SK-N-MC (cell line): ENCODE results near the gene CORIN.
"Not testable (repeated sequence)": the region's sequence is repeated elsewhere in the genome, so short reads cannot be mapped to it uniquely, and the experiment has no call there.

ENCODE experiments used
- DNase-seq: peaks from one replicate; pipeline ENCODE4 v3.0.0-alpha.2; 2011; ENCODE audit warnings: low read depth, low spot score
- H3K27ac ChIP-seq: fragments of 200-600 bp; sonication (generic); 2 replicates; pipeline ENCODE4 v1.5.1; 2016; ENCODE audit warnings: mixed run types
- H3K36me3 ChIP-seq: fragments of 200-600 bp; sonication (generic); 2 replicates; pipeline ENCODE4 v1.6.1; 2017; ENCODE audit warnings: antibody characterized with exemption, low read length, mixed read lengths; ENCODE audit not compliant: insufficient read depth
- H3K4me3 ChIP-seq: fragments of 200-600 bp; sonication (generic); 2 replicates; pipeline ENCODE4 v1.5.1; 2016
- H3K9ac ChIP-seq: fragments of 200-600 bp; sonication (generic); 2 replicates; pipeline ENCODE4 v1.8.0; 2017; ENCODE audit warnings: mixed run types, mixed read lengths; ENCODE audit not compliant: insufficient read length
- H3K9me3 ChIP-seq: fragments of 200-600 bp; sonication (generic); 2 replicates; pipeline ENCODE4 v1.6.1; 2017; ENCODE audit warnings: low read depth, mild to moderate bottlenecking, antibody characterized with exemption, low read length, moderate library complexity, mixed read lengths
- EZH2 ChIP-seq: fragments of 200-600 bp; sonication (generic); IDR thresholded peaks from one replicate; pipeline ENCODE4 v1.6.1; 2017; ENCODE audit warnings: antibody characterized with exemption
- FOXP2 ChIP-seq: optimal IDR thresholded peaks from 2 replicates; pipeline ENCODE3; 2011; ENCODE audit warnings: mild to moderate bottlenecking, moderate library complexity; ENCODE audit not compliant: insufficient read depth; ENCODE audit errors: extremely low read length, control extremely low read depth
- POLR2AphosphoS5 ChIP-seq: IDR thresholded peaks from 2 replicates; pipeline ENCODE4 v1.6.1; 2012; ENCODE audit warnings: mild to moderate bottlenecking, low read depth, low read length, borderline replicate concordance

Gene CORIN

GRCh38 chr4:47774079-47774478 is 63.8 kb downstream of the CORIN start:
- TF ChIP-seq POLR2AphosphoS5 (no peak), FOXP2 (no peak), EZH2 (no peak)

GRCh38 chr4:47771020-47771419 is 66.8 kb downstream of the CORIN start:
- Histone ChIP-seq H3K4me3 (no peak overlapping the region), H3K27ac (no peak overlapping the region), H3K9me3 (no peaks in the 10 kb centered on the region), H3K36me3 (no peaks in the 10 kb centered on the region), H3K9ac (no peak overlapping the region)
- TF ChIP-seq POLR2AphosphoS5, result no peak
- no peak for TF ChIP-seq FOXP2
- TF ChIP-seq EZH2, result no peak
- DNase-seq, result no peak

More at GRCh38 chr4:47774079-47774478, 63.8 kb downstream of the CORIN start:
- H3K9ac ChIP-seq, result no peak overlapping the region
- H3K36me3 ChIP-seq, result no peaks in the 10 kb centered on the region
- no peak overlapping the region for H3K27ac ChIP-seq
- no peak overlapping the region for H3K4me3 ChIP-seq
- no peak for DNase-seq
- no peaks in the 10 kb centered on the region for H3K9me3 ChIP-seq

- H3K27ac ChIP-seq, H3K36me3 ChIP-seq, H3K4me3 ChIP-seq, DNase-seq, H3K9me3 ChIP-seq, H3K9ac ChIP-seq: not testable (repeated sequence)
Measured at GRCh38 chr4:47767956-47768355, 69.9 kb downstream of the CORIN start.

DNA sequence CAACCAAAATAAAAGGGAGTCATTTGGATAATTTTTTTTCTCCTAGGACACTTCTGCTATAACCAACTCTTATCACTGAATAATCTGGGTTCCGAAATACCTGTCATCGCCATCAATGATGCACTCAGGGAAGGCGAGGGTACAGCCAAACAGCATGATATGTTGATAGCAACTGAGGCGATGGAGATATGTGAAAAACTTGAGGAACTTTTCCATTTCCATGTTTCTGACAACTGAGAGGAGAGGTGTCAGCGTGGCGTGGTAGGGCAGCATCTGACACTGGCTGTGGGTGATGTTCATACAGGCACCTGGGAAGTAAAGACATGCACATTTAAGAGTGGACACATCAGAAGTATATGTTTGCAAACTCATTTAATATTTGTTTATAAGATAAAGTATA is 74.6 kb downstream of the CORIN start:
- Histone ChIP-seq H3K4me3 (no peak overlapping the region), H3K36me3 (no peaks in the 10 kb centered on the region), H3K9me3 (no peaks in the 10 kb centered on the region), H3K9ac (no peak overlapping the region), H3K27ac (no peak overlapping the region)
- TF ChIP-seq EZH2, result no peak
- no peak for TF ChIP-seq FOXP2
- TF ChIP-seq POLR2AphosphoS5, result no peak
- no peak for DNase-seq

- H3K27ac ChIP-seq, result no peak overlapping the region
- TF ChIP-seq EZH2 (no peak), POLR2AphosphoS5 (no peak), FOXP2 (no peak)
Measured at GRCh38 chr4:47762376-47763266, 75.2 kb downstream of the CORIN start.

DNA sequence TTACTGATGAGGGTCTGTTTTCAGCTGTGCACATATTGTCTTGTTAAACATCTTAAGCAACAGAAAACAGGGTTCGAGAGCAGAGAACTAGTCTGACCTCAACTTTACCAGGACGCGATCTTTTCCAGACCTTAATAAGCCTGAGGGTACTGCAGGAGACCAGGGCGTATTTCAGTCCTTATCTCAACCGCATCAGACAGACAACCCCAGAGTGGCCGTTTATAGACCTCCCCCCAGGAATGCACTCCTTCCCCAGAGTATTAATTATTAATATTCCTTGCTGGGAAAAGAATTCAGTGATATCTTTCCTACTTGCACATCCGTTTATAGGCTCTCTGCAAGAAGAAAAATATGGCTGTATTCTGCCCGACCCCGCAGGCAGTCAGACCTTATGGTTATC is 84.6 kb downstream of the CORIN start:
- DNase-seq, H3K36me3 ChIP-seq, H3K27ac ChIP-seq, H3K9me3 ChIP-seq, H3K4me3 ChIP-seq, H3K9ac ChIP-seq: not testable (repeated sequence)

More at GRCh38 chr4:47762376-47763266, 75.2 kb downstream of the CORIN start:
- DNase-seq, result no peak
- Histone ChIP-seq H3K36me3 (no peaks in the 10 kb centered on the region), H3K9ac (no peak overlapping the region), H3K9me3 (no peaks in the 10 kb centered on the region), H3K4me3 (no peak overlapping the region)

DNA sequence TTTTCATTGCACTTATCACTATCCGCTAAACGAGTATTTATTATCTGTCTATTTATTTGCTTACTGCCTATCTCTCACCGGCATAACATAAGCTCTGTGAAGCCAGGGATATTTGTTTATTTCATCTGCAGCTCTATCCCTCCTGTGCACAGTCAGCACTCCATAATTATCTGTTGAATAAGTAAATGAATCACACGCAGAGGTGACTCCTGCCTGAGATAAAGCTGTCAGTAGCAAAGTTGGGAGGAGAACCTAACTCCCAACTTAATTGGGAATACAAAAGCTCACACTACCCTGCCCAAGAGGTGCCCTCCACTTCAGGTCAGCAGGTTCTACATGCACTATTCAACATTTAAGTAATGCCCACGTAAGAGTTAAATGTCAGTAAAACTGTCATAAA is 85.7 kb downstream of the CORIN start:
- no peak for TF ChIP-seq EZH2
- no peak for TF ChIP-seq POLR2AphosphoS5
- TF ChIP-seq FOXP2, result no peak

GRCh38 chr4:47750788-47751187 is 87.1 kb downstream of the CORIN start:
- DNase-seq, result no peak
- H3K4me3 ChIP-seq, result no peak overlapping the region
- H3K36me3 ChIP-seq, result no peaks in the 10 kb centered on the region
- no peak overlapping the region for H3K27ac ChIP-seq
- TF ChIP-seq EZH2, result no peak
- TF ChIP-seq FOXP2, result no peak
- no peak for TF ChIP-seq POLR2AphosphoS5
- H3K9me3 ChIP-seq, result no peaks in the 10 kb centered on the region
- H3K9ac ChIP-seq, result no peak overlapping the region

More for the DNA sequence above, 85.7 kb downstream of the CORIN start:
- DNase-seq, result no peak
- no peak overlapping the region for H3K27ac ChIP-seq
- H3K9ac ChIP-seq, result no peak overlapping the region
- H3K4me3 ChIP-seq, result no peak overlapping the region
- H3K9me3 ChIP-seq, result no peaks in the 10 kb centered on the region
- no peaks in the 10 kb centered on the region for H3K36me3 ChIP-seq

DNA sequence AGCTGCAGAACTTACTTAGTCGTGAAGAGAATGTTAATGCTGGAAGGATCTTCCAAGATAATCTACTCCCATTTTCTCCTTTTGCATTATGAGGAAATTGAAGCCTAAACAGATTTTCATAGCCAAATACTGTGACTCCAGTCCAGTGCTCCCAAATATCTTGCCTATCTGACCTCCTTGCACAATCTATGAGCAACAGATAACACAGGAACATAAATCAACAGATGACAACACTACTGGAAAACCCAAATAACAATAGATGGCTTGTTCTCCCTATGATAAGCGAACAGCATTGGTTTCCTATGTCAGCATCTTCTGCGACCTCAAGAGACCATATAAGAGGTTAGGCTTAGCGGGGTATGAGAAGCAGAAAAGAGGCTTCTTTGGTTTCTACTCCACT is 88.0 kb downstream of the CORIN start:
- DNase-seq, result no peak

More for the DNA sequence above, 88.0 kb downstream of the CORIN start:
- Histone ChIP-seq H3K36me3 (no peaks in the 10 kb centered on the region), H3K4me3 (no peak overlapping the region), H3K27ac (no peak overlapping the region), H3K9ac (no peak overlapping the region), H3K9me3 (no peaks in the 10 kb centered on the region)
- TF ChIP-seq EZH2 (no peak), POLR2AphosphoS5 (no peak), FOXP2 (no peak)
